NOMO-1 treated with dmso at 0.1 percent for 144 hours (cell line): Measurements from ENCODE around the gene VSNL1.
"Not testable (repeated sequence)": the region's sequence is repeated elsewhere in the genome, so short reads cannot be mapped to it uniquely, and the experiment has no call there.

ENCODE experiments used
- DNase-seq: peaks from one replicate; lab custom pipeline; 2025; ENCODE audit not compliant: unreplicated experiment; lab: John Stamatoyannopoulos, UW

The VSNL1 gene

DNA sequence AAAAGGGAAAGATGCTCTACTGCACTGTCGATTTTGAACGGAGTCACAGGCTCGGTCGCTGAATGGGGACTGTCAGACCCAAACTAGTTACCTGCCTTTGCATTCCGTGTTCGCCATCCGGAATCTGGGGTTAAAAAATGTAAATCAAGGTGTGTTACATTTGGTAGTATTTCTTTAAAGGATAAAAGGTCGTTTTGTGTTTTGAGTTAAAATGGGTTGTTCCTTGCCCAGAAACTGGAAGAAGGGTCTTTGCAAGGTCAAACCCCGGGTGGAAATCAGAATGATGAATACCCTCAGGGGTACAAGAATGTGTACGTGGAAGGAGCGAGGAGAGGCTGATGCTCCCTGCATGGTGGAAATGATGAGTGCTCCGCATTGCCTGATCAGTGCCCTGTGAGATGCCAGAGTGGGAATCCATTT is 1.0 kb downstream of the VSNL1 start:
- DNase-seq, result no peak

DNA sequence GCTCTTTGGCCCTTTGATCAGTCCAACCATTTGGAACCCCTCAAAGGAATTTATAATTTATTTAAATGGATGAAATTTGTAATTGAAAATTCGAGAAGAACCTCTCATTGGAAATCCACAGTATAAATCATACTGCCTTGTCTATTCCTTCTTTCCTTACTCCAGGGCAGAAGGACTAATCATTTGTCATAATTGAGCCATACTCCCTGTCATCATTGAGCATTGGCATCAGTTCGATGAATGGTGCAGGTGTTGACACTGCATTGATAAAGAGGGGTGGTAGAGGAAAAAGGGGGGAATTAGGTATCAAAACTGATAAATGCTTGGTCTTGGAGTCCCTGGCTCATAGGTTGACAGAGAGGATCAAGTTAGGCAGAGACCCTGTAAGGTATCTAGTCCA is 2.0 kb downstream of the VSNL1 start:
- no peak for DNase-seq

DNA sequence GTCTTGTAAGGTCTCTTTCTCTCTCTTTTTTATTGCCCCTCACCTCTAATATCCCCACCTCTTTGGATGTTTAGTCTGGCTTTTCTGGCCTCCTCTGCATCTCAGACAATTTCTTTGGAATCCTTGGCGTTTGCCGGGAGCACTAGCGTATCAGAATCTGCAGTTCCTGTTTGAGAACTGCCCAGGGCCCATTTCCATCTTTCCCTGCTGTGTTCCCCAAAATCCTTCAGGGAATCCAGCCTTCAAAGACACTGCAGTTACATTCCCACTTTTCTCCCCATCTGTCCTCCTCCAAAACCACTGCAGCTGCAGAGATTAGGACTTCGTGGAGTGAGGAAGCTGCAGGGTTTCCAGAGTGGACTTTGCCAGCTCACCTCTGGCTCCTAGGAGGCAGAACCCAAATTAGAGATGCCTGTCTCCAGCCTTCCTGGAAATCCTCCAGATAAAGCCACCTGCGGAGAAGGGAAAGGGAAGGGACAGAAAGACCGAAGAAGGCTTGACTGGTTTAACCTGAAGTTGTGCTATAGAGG is 2.7 kb downstream of the VSNL1 start:
- no peak for DNase-seq

DNA sequence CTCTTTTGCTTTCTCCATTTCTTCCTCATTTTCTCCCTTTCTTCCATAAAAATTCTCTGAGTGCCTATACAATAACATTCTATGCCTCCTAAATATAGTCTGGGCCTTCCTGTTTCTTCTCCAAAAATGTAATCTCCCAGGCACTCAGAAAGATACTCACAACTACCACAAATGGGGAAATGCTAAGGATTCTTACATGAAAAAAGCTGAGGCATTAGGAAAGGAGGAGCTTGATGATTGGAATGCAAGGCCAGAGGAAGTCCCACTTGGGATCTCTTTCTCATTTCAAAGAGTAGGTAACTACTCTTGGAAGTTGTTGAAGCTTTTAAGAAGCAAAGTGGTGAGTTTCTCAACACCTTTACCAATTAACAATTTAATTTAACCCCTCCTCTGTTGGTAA is 3.4 kb downstream of the VSNL1 start:
- DNase-seq, result no peak

GRCh38 chr2:17544256-17544655 is 3.8 kb downstream of the VSNL1 start:
- DNase-seq, result no peak

DNA sequence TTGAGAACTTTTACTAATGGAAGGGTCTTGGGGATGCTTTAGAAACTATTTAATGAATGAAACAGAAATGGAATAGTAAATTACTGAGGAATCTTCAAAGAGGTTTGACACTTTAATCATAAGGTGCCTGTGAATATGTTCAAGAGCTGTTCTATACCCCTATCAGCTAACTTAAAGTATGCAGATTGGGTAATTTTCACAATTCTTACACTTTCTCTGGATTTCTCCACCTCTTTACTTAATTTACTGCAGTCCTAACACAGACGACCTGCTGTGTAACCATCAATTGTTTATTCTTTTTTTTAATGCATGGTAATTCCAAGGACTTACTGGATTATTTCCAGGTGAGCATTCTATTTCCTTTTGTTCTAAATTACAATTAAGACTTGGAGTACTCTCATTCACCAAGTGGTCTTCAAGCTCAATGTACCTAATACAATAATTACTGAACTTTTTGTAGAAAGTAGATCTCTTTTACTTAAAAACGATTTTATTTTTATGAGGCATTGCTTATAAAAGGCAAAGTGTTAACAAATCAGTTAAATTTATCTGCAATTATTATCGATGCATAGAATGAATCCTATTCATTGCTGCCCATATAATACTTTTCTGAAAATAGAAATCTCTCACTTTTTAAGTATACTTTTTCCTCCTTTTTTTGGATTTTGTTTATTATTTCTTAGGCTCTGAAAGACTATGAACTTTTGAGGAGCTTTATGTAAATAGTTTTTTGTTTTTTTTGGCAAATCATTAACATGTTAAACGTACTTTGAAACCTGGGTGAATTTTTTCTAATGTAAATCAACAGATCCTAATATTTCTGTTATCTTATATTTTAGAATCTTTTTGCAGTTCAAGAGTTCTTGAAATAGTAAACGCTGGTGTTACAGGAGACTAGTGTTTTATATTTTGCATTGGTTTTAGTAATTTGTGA is 5.5 kb downstream of the VSNL1 start:
- no peak for DNase-seq

DNA sequence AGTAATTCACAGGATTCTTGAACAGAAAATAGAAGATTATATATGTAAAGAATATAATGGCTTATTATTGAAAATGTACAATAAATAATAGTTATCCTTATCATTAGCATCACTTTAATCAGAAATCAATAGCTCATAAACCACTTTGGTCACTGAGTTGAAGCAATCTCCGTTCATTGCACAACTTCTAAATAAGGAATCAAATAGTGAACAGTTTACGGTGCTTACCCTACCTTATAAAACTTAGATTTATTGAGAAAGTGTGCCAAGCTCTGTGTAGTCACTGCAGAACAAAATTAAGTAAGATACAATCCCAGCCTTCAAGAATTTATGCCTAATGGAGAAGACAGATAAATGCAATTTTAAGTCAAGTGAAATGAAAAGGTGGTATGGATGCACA is 6.7 kb downstream of the VSNL1 start:
- no peak for DNase-seq

DNA sequence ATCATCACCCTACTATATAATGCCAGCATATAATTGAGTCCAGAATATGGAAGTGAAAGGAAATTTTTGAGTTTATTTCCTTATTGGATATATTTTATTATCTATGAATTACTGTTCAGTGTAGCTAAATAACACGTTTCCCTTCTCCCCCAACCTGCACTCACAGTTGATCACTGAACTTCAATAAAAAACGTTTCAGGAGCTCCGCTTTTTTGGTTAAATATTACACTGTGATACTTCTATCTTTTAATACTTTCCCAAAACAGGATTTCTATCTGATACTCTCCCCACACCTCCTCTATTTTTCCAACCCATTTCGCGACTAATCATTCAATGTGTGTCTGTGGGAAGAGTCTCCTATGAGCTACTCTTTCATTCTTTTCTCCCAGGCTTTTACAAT is 7.2 kb downstream of the VSNL1 start:
- no peak for DNase-seq

- DNase-seq, result no peak
These were observed 10.4 kb downstream of the VSNL1 start for GRCh38 chr2:17550907-17551306.

GRCh38 chr2:17555150-17555549 is 14.7 kb downstream of the VSNL1 start:
- no peak for DNase-seq

- DNase-seq, result no peak
These were observed 17.1 kb downstream of the VSNL1 start for GRCh38 chr2:17557596-17557995.

- no peak for DNase-seq
These were observed 17.6 kb downstream of the VSNL1 start for GRCh38 chr2:17558053-17558452.

DNA sequence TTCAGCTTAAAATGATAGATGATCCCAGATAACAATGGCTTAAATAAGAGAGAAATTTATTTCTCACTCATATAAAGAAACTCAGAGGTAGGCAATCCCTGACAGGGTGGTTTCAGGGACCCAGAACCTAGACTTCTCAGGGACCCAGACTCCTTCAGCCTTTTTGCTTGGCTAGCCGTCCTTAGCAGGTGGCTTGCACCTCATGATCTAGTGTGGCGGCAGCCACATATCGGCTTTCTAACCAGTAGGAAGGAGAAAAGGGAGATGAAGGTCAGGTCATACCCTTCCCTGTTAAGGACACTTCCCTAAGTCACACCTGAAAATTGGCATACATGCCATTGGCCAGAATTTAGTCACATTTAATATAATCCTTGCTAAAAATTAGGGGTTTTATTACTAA is 18.4 kb downstream of the VSNL1 start:
- DNase-seq, result no peak

DNA sequence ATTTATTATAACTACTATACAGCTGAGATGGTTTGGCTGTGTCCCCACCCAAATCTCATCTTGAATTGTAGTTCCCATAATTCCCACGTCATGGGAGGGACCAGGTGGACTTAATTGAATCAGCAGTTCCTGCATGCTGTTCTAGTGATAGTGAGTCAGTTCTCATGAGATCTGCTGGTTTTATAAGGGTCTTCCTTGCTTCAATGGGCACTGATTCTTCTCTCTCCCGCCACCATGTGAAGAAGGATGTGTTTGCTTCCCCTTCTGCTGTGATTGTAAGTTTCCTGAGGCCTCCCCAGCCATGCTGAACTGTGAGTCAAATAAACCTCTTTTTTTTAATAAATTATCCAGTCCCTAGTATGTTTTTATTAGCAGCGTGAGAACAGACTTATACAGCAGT is 25.2 kb downstream of the VSNL1 start:
- DNase-seq, result not testable (repeated sequence)

DNA sequence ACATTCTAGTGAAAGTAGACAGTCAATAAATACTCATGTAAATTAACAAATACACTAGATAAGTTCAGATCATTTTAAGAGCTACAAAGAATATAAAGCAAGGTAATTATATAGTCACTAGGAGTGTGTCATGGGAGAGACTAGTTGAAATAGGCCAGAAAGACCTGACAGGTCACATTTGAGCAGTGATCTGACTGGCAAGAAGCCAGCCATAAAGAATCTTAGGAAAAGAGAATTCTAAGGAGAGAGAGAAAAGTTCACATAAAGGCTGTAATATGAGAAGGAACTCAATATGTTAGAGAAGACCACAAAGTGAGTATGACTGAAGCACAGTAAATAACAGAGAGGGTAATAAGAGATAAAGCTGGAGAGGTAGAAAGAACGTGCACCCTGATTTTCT is 31.2 kb downstream of the VSNL1 start:
- no peak for DNase-seq

DNA sequence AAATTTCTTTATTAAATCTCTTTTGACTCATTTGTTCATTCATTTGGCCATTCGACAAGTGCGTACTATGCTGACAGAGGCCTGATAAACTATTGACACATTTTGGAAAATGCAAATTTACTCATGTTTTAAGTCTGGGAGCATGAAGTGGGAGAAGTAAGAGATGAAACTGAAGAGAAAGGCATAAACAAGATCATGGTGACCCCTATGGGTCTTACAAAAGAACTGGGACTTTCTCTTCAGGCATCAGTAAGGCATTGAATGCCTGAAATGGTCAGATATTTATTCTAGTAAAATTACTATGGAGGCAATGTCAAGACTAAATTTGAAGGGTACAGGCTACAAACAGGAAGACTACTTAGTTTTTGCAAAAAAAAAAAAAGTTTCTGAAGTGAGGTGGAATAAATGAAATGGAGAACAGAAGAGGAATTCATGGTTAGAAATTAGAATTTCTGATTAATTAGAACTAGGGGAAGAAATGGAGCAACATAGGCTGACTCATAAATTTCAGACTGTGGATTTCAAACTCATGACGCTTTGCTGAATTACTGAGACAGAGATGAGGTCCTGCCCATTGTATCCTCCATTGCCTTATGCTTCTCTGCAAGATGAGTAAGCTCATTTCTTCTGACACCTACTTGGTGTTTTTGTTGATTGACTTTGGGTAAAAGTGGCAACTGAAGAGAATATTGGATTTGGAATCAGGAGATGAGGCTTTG is 32.7 kb downstream of the VSNL1 start:
- DNase-seq, result no peak

- DNase-seq, result no peak
These were observed 33.3 kb downstream of the VSNL1 start for GRCh38 chr2:17573804-17574175.

GRCh38 chr2:17574406-17575073 is 34.0 kb downstream of the VSNL1 start:
- DNase-seq, result no peak

GRCh38 chr2:17576802-17577201 is 36.3 kb downstream of the VSNL1 start:
- no peak for DNase-seq

DNA sequence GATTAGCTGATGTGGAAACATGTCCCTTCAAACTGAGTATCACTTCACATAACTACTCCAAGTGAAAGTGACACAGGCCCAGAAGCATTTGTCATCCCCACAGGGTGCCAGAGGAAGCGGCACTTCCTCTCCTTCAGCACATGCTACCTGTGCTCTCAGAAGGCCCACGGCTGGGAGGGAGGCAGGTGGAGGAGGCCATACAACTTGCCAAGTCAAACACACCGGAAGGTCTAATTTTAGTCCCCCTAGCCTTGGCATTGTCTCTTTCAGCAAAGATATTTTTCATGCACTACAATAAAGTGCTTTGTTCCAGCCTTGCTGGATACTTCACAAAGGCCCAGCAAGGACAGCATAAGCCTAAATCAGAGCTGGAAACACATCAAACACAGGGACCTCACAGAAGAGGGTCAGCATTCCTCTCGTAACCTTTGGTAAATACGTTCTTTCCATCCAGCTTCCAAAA is 38.0 kb downstream of the VSNL1 start:
- DNase-seq, result no peak

GRCh38 chr2:17579605-17580318 is 39.3 kb downstream of the VSNL1 start:
- no peak for DNase-seq
